ENCODE results near the gene CASZ1. TPM values are rescaled to one million over a fixed set of nuclear protein-coding genes. Genes with fewer than 3 reads are reported as not detected.

CASZ1 gene
- total and polyA plus RNA-seq, 2 experiments from 2014 or later, result 6.2 to 6.7 TPM

DNA sequence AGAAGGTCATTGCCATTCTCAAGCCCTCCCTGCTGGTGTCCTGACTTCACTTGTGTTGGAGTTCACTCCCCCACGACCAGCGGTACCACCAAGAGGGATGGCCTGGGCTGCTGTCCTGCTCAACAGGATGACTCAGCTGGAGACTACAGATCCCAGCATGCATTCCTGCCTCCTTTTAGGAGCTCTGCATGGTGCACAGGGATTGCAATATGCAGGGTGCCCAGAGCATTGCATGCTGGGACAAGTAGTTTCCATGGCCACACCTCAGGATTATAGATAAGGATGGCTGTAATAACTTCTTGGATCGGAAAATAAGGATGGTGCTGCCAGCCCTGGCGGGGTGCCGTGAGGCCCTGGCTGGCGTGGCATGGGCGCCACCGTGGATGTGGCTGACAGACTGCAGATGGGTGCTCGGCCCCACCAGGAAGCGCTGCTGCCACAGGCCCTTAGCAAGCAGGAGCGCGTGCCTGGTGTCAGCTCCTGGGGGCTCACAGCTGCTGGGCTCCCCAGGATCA, 150.0 kb downstream of the CASZ1 start:
- ATAC-seq, result peak; percentile 11
- H3K27ac Mint-ChIP-seq, result no peak overlapping the region
- Histone ChIP-seq H3K4me3 (no peak overlapping the region), H3K4me2 (no peak overlapping the region), H3F3A (replicated peaks; ENCODE audit: low read depth) (no peaks in the 10 kb centered on the region), H3K4me1 (ENCODE audit: insufficient read depth) (peaks cover 7% of the 10 kb centered on the region), H2AFZ (no peak overlapping the region), H3K79me2 (replicated peaks; ENCODE audit: insufficient read depth) (no peaks in the 10 kb centered on the region), H4K20me1 (replicated peaks; ENCODE audit: insufficient read depth) (no peaks in the 10 kb centered on the region), H3K27me3 (ENCODE audit: insufficient read depth) (peaks cover 10% of the 10 kb centered on the region), H3K9me2 (ENCODE audit: insufficient read depth) (no peaks in the 10 kb centered on the region), H3K36me3 (ENCODE audit: insufficient read depth) (no peaks in the 10 kb centered on the region), H3K27ac (ENCODE audit: low read depth) (no peak overlapping the region)
- H3K4me1 Mint-ChIP-seq, result peaks cover 4% of the 10 kb centered on the region; the same call in 2 of the 3 replicates
- H3K9me3 Mint-ChIP-seq, result no peaks in the 10 kb centered on the region
- peaks cover 13% of the 10 kb centered on the region for H3K27me3 Mint-ChIP-seq (ENCODE audit: insufficient read depth, low read depth, poor library complexity)
- H3K36me3 Mint-ChIP-seq (ENCODE audit: low read depth), result peaks cover 3% of the 10 kb centered on the region; the same call in 1 of the 3 replicates
- TF ChIP-seq STAT1 (IDR thresholded peaks at IDR 0.05; ENCODE audit: unreplicated experiment) (no peak), JUNB (IDR thresholded peaks at IDR 0.05; ENCODE audit: unreplicated experiment) (no peak), ETS1 (IDR thresholded peaks at IDR 0.05) (peak; percentile 79)
- DNase-seq (ENCODE audit: low spot score), result peak; percentile 43
- H3K4me3 Mint-ChIP-seq, result no peak overlapping the region

DNA sequence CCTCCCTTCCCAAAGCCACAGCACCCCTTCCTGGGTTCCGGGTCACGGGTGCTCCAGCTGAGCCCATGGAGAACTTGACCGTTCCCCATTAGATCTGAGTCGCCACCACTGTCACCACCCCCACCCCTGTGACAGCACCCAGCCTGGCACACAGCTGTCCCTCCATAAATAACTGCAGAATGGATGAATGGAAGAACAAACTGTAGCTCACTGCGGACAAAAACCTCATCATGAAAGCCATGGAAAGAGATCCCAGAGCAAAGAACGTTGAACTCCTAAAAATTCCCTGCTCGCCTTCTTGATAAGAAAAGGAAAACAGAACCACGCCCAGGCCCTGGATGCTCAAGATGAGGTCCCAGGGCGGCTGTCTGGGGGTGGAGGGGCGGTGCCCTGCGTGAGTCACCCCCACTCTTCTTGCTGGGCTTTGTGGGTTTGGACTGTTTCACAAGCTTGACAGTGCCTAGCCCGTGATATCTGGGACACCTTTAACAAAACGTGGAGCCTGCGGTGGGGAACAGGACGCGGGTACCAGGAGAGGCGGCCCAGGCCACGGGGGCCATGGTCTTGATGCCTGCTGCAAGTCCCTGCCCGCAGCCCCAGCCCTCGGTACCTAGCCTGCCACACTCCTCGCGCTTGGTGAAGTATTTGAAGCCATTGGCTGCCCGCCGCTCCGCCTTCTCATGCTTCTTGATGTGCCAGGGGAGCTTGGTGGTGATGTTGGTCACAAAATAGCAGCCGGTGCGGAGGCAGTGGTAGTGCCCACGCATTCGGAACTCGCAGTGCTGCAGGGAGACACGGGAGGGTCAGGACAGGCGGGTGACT, 151.9 kb downstream of the CASZ1 start:
- no peaks in the 10 kb centered on the region for H3K9me3 Mint-ChIP-seq
- H3K36me3 Mint-ChIP-seq (ENCODE audit: low read depth), result peaks cover 3% of the 10 kb centered on the region; the same call in 1 of the 3 replicates
- H3K4me2 ChIP-seq, result no peak overlapping the region
- H3K4me3 Mint-ChIP-seq, result no peak overlapping the region
- no peak for ATAC-seq
- H3K27me3 ChIP-seq (ENCODE audit: insufficient read depth), result peaks cover 11% of the 10 kb centered on the region; the same call in 1 of the 2 replicates
- peaks cover 5% of the 10 kb centered on the region for H3K4me1 Mint-ChIP-seq
- no peaks in the 10 kb centered on the region for H3K9me2 ChIP-seq (ENCODE audit: insufficient read depth)
- H3K4me1 ChIP-seq (ENCODE audit: insufficient read depth), result no peaks in the 10 kb centered on the region; the same call in 1 of the 2 replicates
- H2AFZ ChIP-seq, result no peak overlapping the region
- H3K27ac Mint-ChIP-seq, result no peak overlapping the region
- peaks cover 14% of the 10 kb centered on the region for H3K27me3 Mint-ChIP-seq (ENCODE audit: insufficient read depth, low read depth, poor library complexity)
- H3K27ac ChIP-seq (ENCODE audit: low read depth), result no peak overlapping the region
- DNase-seq (ENCODE audit: low spot score), result no peak
- no peaks in the 10 kb centered on the region for H4K20me1 ChIP-seq (replicated peaks; ENCODE audit: insufficient read depth)
- no peaks in the 10 kb centered on the region for H3K79me2 ChIP-seq (replicated peaks; ENCODE audit: insufficient read depth)
- peaks cover 6% of the 10 kb centered on the region for H3F3A ChIP-seq (replicated peaks; ENCODE audit: low read depth)
- no peaks in the 10 kb centered on the region for H3K36me3 ChIP-seq (ENCODE audit: insufficient read depth)
- no peak overlapping the region for H3K4me3 ChIP-seq
- TF ChIP-seq CREB1 (CRISPR knock-in tag; IDR thresholded peaks at IDR 0.05; ENCODE audit: low read depth), result no peak
- TF ChIP-seq NANOG (IDR thresholded peaks at IDR 0.05; ENCODE audit: borderline replicate concordance), result no peak
- TF ChIP-seq STAT1 (IDR thresholded peaks at IDR 0.05; ENCODE audit: unreplicated experiment), result no peak
- TF ChIP-seq POLR2AphosphoS5 (IDR thresholded peaks at IDR 0.05; ENCODE audit: low read depth), result no peak
- TF ChIP-seq EZH2 (IDR thresholded peaks at IDR 0.05; ENCODE audit: low read depth, unreplicated experiment), result no peak
- no peak for TF ChIP-seq ZNF114 (CRISPR knock-in tag; IDR thresholded peaks at IDR 0.05)
- no peak for TF ChIP-seq REST (IDR thresholded peaks at IDR 0.05; ENCODE audit: unreplicated experiment)
- no peak for TF ChIP-seq EZH2phosphoT487 (IDR thresholded peaks at IDR 0.05; ENCODE audit: unreplicated experiment)
- TF ChIP-seq ETS1 (IDR thresholded peaks at IDR 0.05), result no peak
